K562 (cell line): Measurements from ENCODE around the gene UBA52. TPM values are rescaled to one million over a fixed set of nuclear protein-coding genes. Genes with fewer than 3 reads are reported as not detected.

ENCODE experiments used
- ATAC-seq: fragments of 200-7000 bp; cut with Tn5 transposase; 3 replicates; pipeline ENCODE4 v1.9.1; 2020; ENCODE audit warnings: moderate library complexity
- BruUV-seq: library from RNA; stranded (reverse); fragments of 400-500 nt; replicated peaks from 2 replicates; lab custom pipeline; 2021; lab: Mats Ljungman, UMichigan
- CTCF ChIA-PET: fragments of 300-600 bp; formaldehyde crosslinking; extraction: SDS; loops from one replicate; lab custom pipeline; 2021; ENCODE audit warnings: low intra/inter-chr PET ratio; lab: Yijun Ruan, JAX
- POLR2A ChIA-PET: fragments of 300-600, 350-650 bp; sonication (Branson Sonifier 250); formaldehyde crosslinking; extraction: SDS; loops from one replicate; lab custom pipeline; 2021; ENCODE audit warnings: antibody characterized with exemption, inconsistent platforms; lab: Yijun Ruan, JAX
- DNase-seq, 4 experiments: peaks; one replicate each; pipeline versions ENCODE4 v3.0.0 to v3.0.0-alpha.2; 2011 to 2018; ENCODE audit warnings: low spot score in 3 of 4, mixed read lengths in 3 of 4; ENCODE audit errors: extremely low read depth in 1 of 4
- FAIRE-seq: peaks from 2 replicates; lab custom pipeline; 2011; peaks lifted over from hg19 to GRCh38; lab: Jason Lieb, UNC
- H2AFZ ChIP-seq: 2 replicates; pipeline ENCODE4 v1.6.0; 2011; ENCODE audit warnings: low read depth, low read length, control low read depth, inconsistent platforms
- H3K27ac ChIP-seq: fragments of 200-600 bp; 3 replicates; pipeline ENCODE4 v1.8.0; 2011; ENCODE audit warnings: low read depth, mild to moderate bottlenecking, control low read depth, inconsistent platforms, low read length, moderate library complexity, mixed read lengths; ENCODE audit errors: extremely low read depth
- H3K27me3 ChIP-seq, 2 experiments: fragments of 300-600 bp in 1 of 2; 2 replicates in 1 of 2; 3 replicates in 1 of 2; pipeline versions ENCODE4 v1.6.0 to v1.8.0; 2011; ENCODE audit warnings: inconsistent platforms in 2 of 2, low read length in 2 of 2, mild to moderate bottlenecking in 1 of 2, mixed read lengths in 1 of 2, moderate library complexity in 1 of 2; ENCODE audit not compliant: control insufficient read depth in 2 of 2, insufficient read depth in 2 of 2
- H3K36me3 ChIP-seq: fragments of 300-600 bp; 3 replicates; pipeline ENCODE4 v1.8.0; 2011; ENCODE audit warnings: mild to moderate bottlenecking, low read length, inconsistent platforms; ENCODE audit not compliant: control insufficient read depth, insufficient read depth
- H3K4me1 ChIP-seq, 2 experiments: fragments of 200-600 bp in 1 of 2; replicated peaks in 1 of 2; 2 replicates in 1 of 2; 3 replicates in 1 of 2; pipeline versions ENCODE4 v1.5.1 to v1.8.0; 2011; ENCODE audit warnings: inconsistent platforms in 2 of 2, low read length in 2 of 2, mild to moderate bottlenecking in 1 of 2, mixed read lengths in 1 of 2, moderate library complexity in 1 of 2; ENCODE audit not compliant: control insufficient read depth in 2 of 2, insufficient read depth in 2 of 2
- H3K4me2 ChIP-seq: 2 replicates; pipeline ENCODE4 v1.6.1; 2011; ENCODE audit warnings: low read length, control low read depth, inconsistent platforms, mixed read lengths; ENCODE audit not compliant: insufficient read depth
- H3K4me3 ChIP-seq: fragments of 200-600 bp; sonication (generic), shearing (Covaris generic); 2 replicates; pipeline ENCODE4 v1.5.1; 2016; ENCODE audit warnings: control low read depth, inconsistent platforms
- H3K79me2 ChIP-seq: fragments of 200-600 bp; 3 replicates; pipeline ENCODE4 v1.8.0; 2011; ENCODE audit warnings: low read length, inconsistent platforms; ENCODE audit not compliant: control insufficient read depth, insufficient read depth
- H3K9ac ChIP-seq, 2 experiments: 2 replicates each; pipeline versions ENCODE4 v1.6.0 to v1.6.1; 2011; ENCODE audit warnings: low read depth in 2 of 2, low read length in 2 of 2, control low read depth in 1 of 2, inconsistent platforms in 1 of 2, mild to moderate bottlenecking in 1 of 2, mixed read lengths in 1 of 2; ENCODE audit not compliant: insufficient read depth in 1 of 2
- H3K9me1 ChIP-seq: one replicate; pipeline ENCODE4 v1.6.0; 2011; ENCODE audit warnings: inconsistent platforms, mild to moderate bottlenecking, low read length, moderate library complexity; ENCODE audit not compliant: control insufficient read depth, insufficient read depth
- H3K9me3 ChIP-seq: replicated peaks from 2 replicates; pipeline ENCODE4 v1.5.1; 2011; ENCODE audit warnings: low read depth, low read length, inconsistent platforms; ENCODE audit not compliant: control insufficient read depth, insufficient read depth
- H4K20me1 ChIP-seq: replicated peaks from 2 replicates; pipeline ENCODE4 v1.6.1; 2011; ENCODE audit warnings: low read length, inconsistent platforms, mixed read lengths; ENCODE audit not compliant: control insufficient read depth, insufficient read depth
- ILF3 ChIP-seq: fragments of 450-650 bp; IDR thresholded peaks from 2 replicates; pipeline ENCODE4 v1.6.1; 2018; ENCODE audit warnings: antibody characterized with exemption, mild to moderate bottlenecking, moderate library complexity, borderline replicate concordance
- KAT2B ChIP-seq: IDR thresholded peaks from one replicate; pipeline ENCODE4 v1.6.1; 2012; ENCODE audit warnings: low read depth, mild to moderate bottlenecking, control low read depth, inconsistent platforms, low read length, moderate library complexity
- POU5F1 ChIP-seq: fragments of 150-350 bp; IDR thresholded peaks from 2 replicates; pipeline ENCODE4 v1.6.1; 2014; ENCODE audit warnings: borderline replicate concordance, low read length, low read depth, mild to moderate bottlenecking; ENCODE audit not compliant: partially characterized antibody
- PTBP1 ChIP-seq: fragments of 200-400 bp; formaldehyde crosslinking; IDR thresholded peaks from 2 replicates; pipeline ENCODE4 v1.6.1; 2017; ENCODE audit warnings: low read depth, low read length
- U2AF2 ChIP-seq: fragments of 200-400 bp; formaldehyde crosslinking; optimal IDR thresholded peaks from 2 replicates; pipeline ENCODE3; 2017; ENCODE audit warnings: low read depth, mild to moderate bottlenecking, low read length
- ZBTB7A ChIP-seq: IDR thresholded peaks from 2 replicates; pipeline ENCODE4 v1.6.1; 2011; ENCODE audit warnings: low read depth, mild to moderate bottlenecking, low read length, moderate library complexity, borderline replicate concordance; ENCODE audit not compliant: control insufficient read depth
- ZKSCAN3 ChIP-seq: fragments of 250-450 bp; sonication (Bioruptor Pico); IDR thresholded peaks from 2 replicates; pipeline ENCODE4 v1.4.0; 2020
- WGBS: fragments of 100-300 bp; shearing (Covaris generic); methylation state at CpG from one replicate; pipeline ENCODE4 v1.1.6; 2016; ENCODE audit warnings: low coverage, mixed read lengths; ENCODE audit not compliant: insufficient coverage; ENCODE audit errors: missing lambda C conversion rate; 5-methylcytosine and 5-hydroxymethylcytosine counted together
- in situ Hi-C: fragments of 300-500 bp; cut with MboI; formaldehyde crosslinking; loops from 4 replicates; pipeline ENCODE4 v1.15.0; 2018; ENCODE audit warnings: inconsistent platforms, mixed read lengths
- intact Hi-C: fragments of 100-400 bp; cut with micrococcal nuclease; formaldehyde crosslinking; loops from 2 replicates; pipeline ENCODE4 v1.14.2; 2022
- polyA plus RNA-seq, 8 experiments: library from polyadenylated mRNA; depleted of rRNA in 4 of 8; stranded (reverse) in 5 of 8; unstranded in 3 of 8; fragments of >200 nt; fragmentation: Nextera tagmentation in 2 of 8; fragmentation: Illumina TruSeq in 1 of 8; extraction: Ambion mirVana in 2 of 8; extraction: Trizol in 1 of 8; gene quantifications; 2 replicates each; pipeline versions ENCODE4 v1.2.1 to v1.2.3, GENCODE V29; 2011 to 2014; ENCODE audit warnings: inconsistent platforms in 1 of 8, missing spikeins in 1 of 8
- total RNA-seq, 7 experiments: library from RNA; depleted of rRNA in 6 of 7; stranded (reverse); fragments of >200 nt in 6 of 7; fragmentation: Illumina TruSeq in 2 of 7; extraction: Trizol in 2 of 7; gene quantifications; 2 replicates each; pipeline versions ENCODE4 v1.2.1 to v1.2.3, GENCODE V29; 2011 to 2021; ENCODE audit warnings: low replicate concordance in 1 of 7
- TF ChIP-seq, protein P1 (sequence below): fragments of 450-650 bp; IDR thresholded peaks from 2 replicates; pipeline ENCODE4 v1.6.1; 2016; ENCODE audit warnings: low read depth, mild to moderate bottlenecking, moderate library complexity
- TF ChIP-seq, protein P2 (sequence below), 3 experiments: IDR thresholded peaks in 2 of 3; conservative IDR thresholded peaks in 1 of 3; 2 replicates each; pipeline ENCODE4 v1.5.1; 2011 to 2012; ENCODE audit warnings: low read length in 3 of 3, mild to moderate bottlenecking in 3 of 3, control low read depth in 2 of 3, improper control_type of control experiment in 1 of 3, inconsistent platforms in 1 of 3, low read depth in 1 of 3, mixed read lengths in 1 of 3, moderate library complexity in 1 of 3; ENCODE audit not compliant: insufficient read depth in 2 of 3
- TF ChIP-seq, protein P3 (sequence below), 2 experiments: IDR thresholded peaks; 2 replicates each; pipeline ENCODE4 v1.6.1; 2011; ENCODE audit warnings: borderline replicate concordance in 1 of 2, control low read depth in 1 of 2, low read depth in 1 of 2, low read length in 1 of 2, mild to moderate bottlenecking in 1 of 2, mixed read lengths in 1 of 2, moderate library complexity in 1 of 2; ENCODE audit not compliant: insufficient read depth in 1 of 2, insufficient read length in 1 of 2, poor library complexity in 1 of 2, severe bottlenecking in 1 of 2; ENCODE audit errors: extremely low read depth in 1 of 2

The UBA52 gene
- total and polyA plus RNA-seq, 9 of the 15 experiments (the other 6 are each of a cell fraction or from before 2014, with no cell fraction given): 1,110 to 2,751 (median 1,733) TPM

DNA sequence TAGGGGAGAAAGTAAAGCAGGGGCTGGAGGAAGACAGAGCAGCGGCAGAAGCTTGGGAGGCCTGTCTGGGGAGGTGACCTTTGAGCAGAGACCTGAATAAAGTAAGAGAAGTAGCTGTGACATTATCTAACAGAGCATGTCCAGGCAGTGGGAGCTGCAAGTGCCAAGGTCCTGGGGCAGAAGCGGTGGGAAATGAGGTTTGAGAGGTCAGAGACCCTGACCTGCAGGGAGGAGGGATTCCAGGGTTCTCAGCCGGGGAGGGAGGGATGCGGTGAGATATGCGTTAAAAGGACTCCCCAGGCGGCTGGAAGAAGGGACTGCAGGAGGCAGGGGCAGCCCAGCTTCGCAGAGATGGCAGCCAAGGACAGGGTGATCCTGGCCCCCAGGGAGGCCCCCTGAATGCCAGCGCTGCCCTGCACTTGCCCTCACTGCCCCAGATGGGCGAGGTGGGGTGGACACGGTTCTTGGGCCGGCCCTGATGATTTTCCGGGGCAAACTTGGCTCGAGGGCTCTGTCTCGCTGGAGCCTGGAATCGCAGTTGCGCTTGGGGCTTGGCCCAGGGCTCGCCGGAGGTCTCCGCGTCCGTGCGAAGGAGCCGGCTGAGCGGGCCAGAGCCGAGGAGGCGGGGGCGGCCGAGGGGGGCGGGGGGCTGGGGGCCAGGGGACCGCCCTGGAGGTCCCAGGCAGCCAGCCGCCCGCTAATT is 31.7 kb downstream of the UBA52 start:
- ChIA-PET POLR2A (interaction anchor here (0.7 to 1.5 kb wide), 2 partner anchors 11 to 158 kb away, joined by 3 to 4 read pairs; no protein-coding TSS in a partner anchor), CTCF (no interaction called here)
- no peak overlapping the region for H3K27ac ChIP-seq
- no peak overlapping the region for H3K4me3 ChIP-seq
- no peaks in the 10 kb centered on the region for H3K9me1 ChIP-seq
- DNase-seq: peak; percentile 49 to 67 (median 58)
- H2AFZ ChIP-seq: no peak overlapping the region
- H3K79me2 ChIP-seq: no peaks in the 10 kb centered on the region
- peak; percentile 93 for ATAC-seq
- no peak for TF ChIP-seq KAT2B
- TF ChIP-seq POU5F1: no peak
- no peak for TF ChIP-seq ILF3
- peak; percentile 50; the same call in 1 of the 2 replicates for TF ChIP-seq ZBTB7A
- no peak for TF ChIP-seq ZKSCAN3 (CRISPR knock-in tag)
- TF ChIP-seq, protein P1, sequence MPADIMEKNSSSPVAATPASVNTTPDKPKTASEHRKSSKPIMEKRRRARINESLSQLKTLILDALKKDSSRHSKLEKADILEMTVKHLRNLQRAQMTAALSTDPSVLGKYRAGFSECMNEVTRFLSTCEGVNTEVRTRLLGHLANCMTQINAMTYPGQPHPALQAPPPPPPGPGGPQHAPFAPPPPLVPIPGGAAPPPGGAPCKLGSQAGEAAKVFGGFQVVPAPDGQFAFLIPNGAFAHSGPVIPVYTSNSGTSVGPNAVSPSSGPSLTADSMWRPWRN: no peak
- no peak for TF ChIP-seq U2AF2
- no peak for TF ChIP-seq PTBP1
- TF ChIP-seq, protein P2, sequence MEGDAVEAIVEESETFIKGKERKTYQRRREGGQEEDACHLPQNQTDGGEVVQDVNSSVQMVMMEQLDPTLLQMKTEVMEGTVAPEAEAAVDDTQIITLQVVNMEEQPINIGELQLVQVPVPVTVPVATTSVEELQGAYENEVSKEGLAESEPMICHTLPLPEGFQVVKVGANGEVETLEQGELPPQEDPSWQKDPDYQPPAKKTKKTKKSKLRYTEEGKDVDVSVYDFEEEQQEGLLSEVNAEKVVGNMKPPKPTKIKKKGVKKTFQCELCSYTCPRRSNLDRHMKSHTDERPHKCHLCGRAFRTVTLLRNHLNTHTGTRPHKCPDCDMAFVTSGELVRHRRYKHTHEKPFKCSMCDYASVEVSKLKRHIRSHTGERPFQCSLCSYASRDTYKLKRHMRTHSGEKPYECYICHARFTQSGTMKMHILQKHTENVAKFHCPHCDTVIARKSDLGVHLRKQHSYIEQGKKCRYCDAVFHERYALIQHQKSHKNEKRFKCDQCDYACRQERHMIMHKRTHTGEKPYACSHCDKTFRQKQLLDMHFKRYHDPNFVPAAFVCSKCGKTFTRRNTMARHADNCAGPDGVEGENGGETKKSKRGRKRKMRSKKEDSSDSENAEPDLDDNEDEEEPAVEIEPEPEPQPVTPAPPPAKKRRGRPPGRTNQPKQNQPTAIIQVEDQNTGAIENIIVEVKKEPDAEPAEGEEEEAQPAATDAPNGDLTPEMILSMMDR (IDR thresholded peaks at IDR 0.05 in 2 of 3, conservative IDR thresholded peaks at IDR 0.05 in 1 of 3; ENCODE audit: insufficient read depth in 2 of 3, low read depth in 1 of 3, low read length in 3 of 3): peak; percentile 48 to 59 (median 49); a peak in 5 of 6 replicates
- TF ChIP-seq, protein P3, sequence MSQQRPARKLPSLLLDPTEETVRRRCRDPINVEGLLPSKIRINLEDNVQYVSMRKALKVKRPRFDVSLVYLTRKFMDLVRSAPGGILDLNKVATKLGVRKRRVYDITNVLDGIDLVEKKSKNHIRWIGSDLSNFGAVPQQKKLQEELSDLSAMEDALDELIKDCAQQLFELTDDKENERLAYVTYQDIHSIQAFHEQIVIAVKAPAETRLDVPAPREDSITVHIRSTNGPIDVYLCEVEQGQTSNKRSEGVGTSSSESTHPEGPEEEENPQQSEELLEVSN (IDR thresholded peaks at IDR 0.05; ENCODE audit: borderline replicate concordance in 1 of 2, extremely low read depth in 1 of 2, insufficient read depth in 1 of 2, insufficient read length in 1 of 2, low read depth in 1 of 2, low read length in 1 of 2, poor library complexity in 1 of 2, severe bottlenecking in 1 of 2): no peak
- no peaks in the 10 kb centered on the region for H3K9me3 ChIP-seq
- H3K9ac ChIP-seq: no peak overlapping the region
- 12% methylated on average over 13 of the region's 32 CpGs for WGBS
- FAIRE-seq: peak; percentile 72
- H4K20me1 ChIP-seq: peaks cover 11% of the 10 kb centered on the region
- peaks cover 19 to 36% of the 10 kb centered on the region in 2 experiments for H3K27me3 ChIP-seq
- peaks cover 0 to 53% of the 10 kb centered on the region in 2 experiments; a peak in 2 of 5 replicates for H3K4me1 ChIP-seq
- H3K4me2 ChIP-seq: no peak overlapping the region
- no TSS peak for BruUV-seq
- no peaks in the 10 kb centered on the region for H3K36me3 ChIP-seq
- intact Hi-C loops (no loop called here), in situ Hi-C loops (no loop called here)
